K562 (cell line): ENCODE results near the gene MAN2B1. TPM values are rescaled to one million over a fixed set of nuclear protein-coding genes. Genes with fewer than 3 reads are reported as not detected.

ENCODE experiments used
- ATAC-seq: fragments of 200-7000 bp; cut with Tn5 transposase; 3 replicates; pipeline ENCODE4 v1.9.1; 2020; ENCODE audit warnings: moderate library complexity
- BruUV-seq: library from RNA; stranded (reverse); fragments of 400-500 nt; replicated peaks from 2 replicates; lab custom pipeline; 2021; lab: Mats Ljungman, UMichigan
- CTCF ChIA-PET: fragments of 300-600 bp; formaldehyde crosslinking; extraction: SDS; loops from one replicate; lab custom pipeline; 2021; ENCODE audit warnings: low intra/inter-chr PET ratio; lab: Yijun Ruan, JAX
- POLR2A ChIA-PET: fragments of 300-600, 350-650 bp; sonication (Branson Sonifier 250); formaldehyde crosslinking; extraction: SDS; loops from one replicate; lab custom pipeline; 2021; ENCODE audit warnings: antibody characterized with exemption, inconsistent platforms; lab: Yijun Ruan, JAX
- DNase-seq, 4 experiments: peaks; one replicate each; pipeline versions ENCODE4 v3.0.0 to v3.0.0-alpha.2; 2011 to 2018; ENCODE audit warnings: low spot score in 3 of 4, mixed read lengths in 3 of 4; ENCODE audit errors: extremely low read depth in 1 of 4
- FAIRE-seq: peaks from 2 replicates; lab custom pipeline; 2011; peaks lifted over from hg19 to GRCh38; lab: Jason Lieb, UNC
- H2AFZ ChIP-seq: 2 replicates; pipeline ENCODE4 v1.6.0; 2011; ENCODE audit warnings: low read depth, low read length, control low read depth, inconsistent platforms
- H3K27ac ChIP-seq: fragments of 200-600 bp; 3 replicates; pipeline ENCODE4 v1.8.0; 2011; ENCODE audit warnings: low read depth, mild to moderate bottlenecking, control low read depth, inconsistent platforms, low read length, moderate library complexity, mixed read lengths; ENCODE audit errors: extremely low read depth
- H3K27me3 ChIP-seq, 2 experiments: fragments of 300-600 bp in 1 of 2; 2 replicates in 1 of 2; 3 replicates in 1 of 2; pipeline versions ENCODE4 v1.6.0 to v1.8.0; 2011; ENCODE audit warnings: inconsistent platforms in 2 of 2, low read length in 2 of 2, mild to moderate bottlenecking in 1 of 2, mixed read lengths in 1 of 2, moderate library complexity in 1 of 2; ENCODE audit not compliant: control insufficient read depth in 2 of 2, insufficient read depth in 2 of 2
- H3K36me3 ChIP-seq: fragments of 300-600 bp; 3 replicates; pipeline ENCODE4 v1.8.0; 2011; ENCODE audit warnings: mild to moderate bottlenecking, low read length, inconsistent platforms; ENCODE audit not compliant: control insufficient read depth, insufficient read depth
- H3K4me1 ChIP-seq, 2 experiments: fragments of 200-600 bp in 1 of 2; replicated peaks in 1 of 2; 2 replicates in 1 of 2; 3 replicates in 1 of 2; pipeline versions ENCODE4 v1.5.1 to v1.8.0; 2011; ENCODE audit warnings: inconsistent platforms in 2 of 2, low read length in 2 of 2, mild to moderate bottlenecking in 1 of 2, mixed read lengths in 1 of 2, moderate library complexity in 1 of 2; ENCODE audit not compliant: control insufficient read depth in 2 of 2, insufficient read depth in 2 of 2
- H3K4me2 ChIP-seq: 2 replicates; pipeline ENCODE4 v1.6.1; 2011; ENCODE audit warnings: low read length, control low read depth, inconsistent platforms, mixed read lengths; ENCODE audit not compliant: insufficient read depth
- H3K4me3 ChIP-seq: fragments of 200-600 bp; sonication (generic), shearing (Covaris generic); 2 replicates; pipeline ENCODE4 v1.5.1; 2016; ENCODE audit warnings: control low read depth, inconsistent platforms
- H3K79me2 ChIP-seq: fragments of 200-600 bp; 3 replicates; pipeline ENCODE4 v1.8.0; 2011; ENCODE audit warnings: low read length, inconsistent platforms; ENCODE audit not compliant: control insufficient read depth, insufficient read depth
- H3K9ac ChIP-seq, 2 experiments: 2 replicates each; pipeline versions ENCODE4 v1.6.0 to v1.6.1; 2011; ENCODE audit warnings: low read depth in 2 of 2, low read length in 2 of 2, control low read depth in 1 of 2, inconsistent platforms in 1 of 2, mild to moderate bottlenecking in 1 of 2, mixed read lengths in 1 of 2; ENCODE audit not compliant: insufficient read depth in 1 of 2
- H3K9me1 ChIP-seq: one replicate; pipeline ENCODE4 v1.6.0; 2011; ENCODE audit warnings: inconsistent platforms, mild to moderate bottlenecking, low read length, moderate library complexity; ENCODE audit not compliant: control insufficient read depth, insufficient read depth
- H3K9me3 ChIP-seq: replicated peaks from 2 replicates; pipeline ENCODE4 v1.5.1; 2011; ENCODE audit warnings: low read depth, low read length, inconsistent platforms; ENCODE audit not compliant: control insufficient read depth, insufficient read depth
- H4K20me1 ChIP-seq: replicated peaks from 2 replicates; pipeline ENCODE4 v1.6.1; 2011; ENCODE audit warnings: low read length, inconsistent platforms, mixed read lengths; ENCODE audit not compliant: control insufficient read depth, insufficient read depth
- ASH1L ChIP-seq: fragments of 450-650 bp; IDR thresholded peaks from 2 replicates; pipeline ENCODE4 v1.6.1; 2018; ENCODE audit warnings: borderline replicate concordance, mild to moderate bottlenecking, low read depth; ENCODE audit not compliant: partially characterized antibody
- CHD2 ChIP-seq: IDR thresholded peaks from 2 replicates; pipeline ENCODE4 v1.6.1; 2011; ENCODE audit warnings: low read depth, low read length
- FOS ChIP-seq: IDR thresholded peaks from 3 replicates; pipeline ENCODE4 v1.6.1; 2011; ENCODE audit not compliant: insufficient read length; ENCODE audit errors: extremely low read depth
- MBD2 ChIP-seq: sonication (generic); IDR thresholded peaks from 2 replicates; pipeline ENCODE4 v1.6.1; 2016; ENCODE audit warnings: low read depth, borderline replicate concordance
- PKNOX1 ChIP-seq: fragments of 450-650 bp; IDR thresholded peaks from 2 replicates; pipeline ENCODE4 v1.6.1; 2016
- POLR2A ChIP-seq: fragments of 450-650 bp; conservative IDR thresholded peaks from 2 replicates; pipeline ENCODE4 v1.6.1; 2016
- RFX1 ChIP-seq: fragments of 450-650 bp; IDR thresholded peaks from 2 replicates; pipeline ENCODE4 v1.6.1; 2016; ENCODE audit warnings: mild to moderate bottlenecking, moderate library complexity
- SP2 ChIP-seq: IDR thresholded peaks from 2 replicates; pipeline ENCODE4 v1.6.1; 2011; ENCODE audit warnings: mild to moderate bottlenecking, low read depth, low read length, moderate library complexity; ENCODE audit not compliant: poor library complexity, severe bottlenecking; ENCODE audit errors: extremely low read depth
- TEAD1 ChIP-seq, 2 experiments: fragments of 450-650 bp in 1 of 2; sonication (generic) in 1 of 2; formaldehyde crosslinking; IDR thresholded peaks; 2 replicates each; pipeline versions ENCODE4 v1.4.0 to v1.8.0; 2020 to 2022; ENCODE audit warnings: mild to moderate bottlenecking in 2 of 2, missing genetic modification reagents in 1 of 2
- ZNF197 ChIP-seq: fragments of 200-800 bp; sonication (Bioruptor generic); IDR thresholded peaks from 2 replicates; pipeline ENCODE4 v1.6.1; 2016; ENCODE audit warnings: low read depth, missing genetic modification characterization, missing compliant biosample characterization
- ZNF316 ChIP-seq: fragments of 450-650 bp; IDR thresholded peaks from 2 replicates; pipeline ENCODE4 v1.6.1; 2016
- ZNF384 ChIP-seq: IDR thresholded peaks from 2 replicates; pipeline ENCODE4 v1.6.1; 2012; ENCODE audit warnings: low read depth, low read length, improper control_type of control experiment
- ZNF785 ChIP-seq: fragments of 250-450 bp; sonication (Bioruptor Pico); IDR thresholded peaks from 2 replicates; pipeline ENCODE4 v1.4.0; 2020; ENCODE audit warnings: mild to moderate bottlenecking
- WGBS: fragments of 100-300 bp; shearing (Covaris generic); methylation state at CpG from one replicate; pipeline ENCODE4 v1.1.6; 2016; ENCODE audit warnings: low coverage, mixed read lengths; ENCODE audit not compliant: insufficient coverage; ENCODE audit errors: missing lambda C conversion rate; 5-methylcytosine and 5-hydroxymethylcytosine counted together
- in situ Hi-C: fragments of 300-500 bp; cut with MboI; formaldehyde crosslinking; loops from 4 replicates; pipeline ENCODE4 v1.15.0; 2018; ENCODE audit warnings: inconsistent platforms, mixed read lengths
- intact Hi-C: fragments of 100-400 bp; cut with micrococcal nuclease; formaldehyde crosslinking; loops from 2 replicates; pipeline ENCODE4 v1.14.2; 2022
- polyA plus RNA-seq, 8 experiments: library from polyadenylated mRNA; depleted of rRNA in 4 of 8; stranded (reverse) in 5 of 8; unstranded in 3 of 8; fragments of >200 nt; fragmentation: Nextera tagmentation in 2 of 8; fragmentation: Illumina TruSeq in 1 of 8; extraction: Ambion mirVana in 2 of 8; extraction: Trizol in 1 of 8; gene quantifications; 2 replicates each; pipeline versions ENCODE4 v1.2.1 to v1.2.3, GENCODE V29; 2011 to 2014; ENCODE audit warnings: inconsistent platforms in 1 of 8, missing spikeins in 1 of 8
- total RNA-seq, 7 experiments: library from RNA; depleted of rRNA in 6 of 7; stranded (reverse); fragments of >200 nt in 6 of 7; fragmentation: Illumina TruSeq in 2 of 7; extraction: Trizol in 2 of 7; gene quantifications; 2 replicates each; pipeline versions ENCODE4 v1.2.1 to v1.2.3, GENCODE V29; 2011 to 2021; ENCODE audit warnings: low replicate concordance in 1 of 7
- TF ChIP-seq, protein P1 (sequence below), 2 experiments: IDR thresholded peaks in 1 of 2; conservative IDR thresholded peaks in 1 of 2; 2 replicates each; pipeline ENCODE4 v1.6.1; 2016; ENCODE audit warnings: low read depth in 2 of 2, mild to moderate bottlenecking in 1 of 2, missing compliant biosample characterization in 1 of 2, missing genetic modification characterization in 1 of 2, moderate library complexity in 1 of 2

Gene MAN2B1
- total and polyA plus RNA-seq, 9 of the 15 experiments (the other 6 are each of a cell fraction or from before 2014, with no cell fraction given), result 0.59 to 33.8 (median 11.4) TPM

DNA sequence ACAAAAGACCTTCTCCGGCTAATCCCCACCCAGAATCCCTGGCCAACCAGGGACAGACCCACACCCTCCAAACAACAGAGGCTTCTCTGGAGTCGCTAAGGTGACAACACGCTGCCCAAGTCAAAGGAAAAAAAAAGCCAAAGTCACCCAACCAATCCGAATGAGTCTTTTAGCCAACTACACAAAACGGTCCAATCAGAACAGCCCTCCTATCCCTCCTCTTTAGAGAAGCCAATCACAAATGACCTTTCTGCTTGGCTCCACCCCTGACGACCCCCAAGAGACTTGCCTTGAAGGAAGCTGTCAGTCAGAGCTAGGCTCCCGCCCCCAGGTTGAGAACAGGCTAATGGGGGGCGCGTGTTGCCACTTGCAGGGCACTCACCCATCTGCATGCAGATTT is 36.5 kb upstream of the MAN2B1 start:
- CTCF ChIA-PET, result no interaction called here
- H3K4me3 ChIP-seq, result no peak overlapping the region
- ATAC-seq (peak; percentile 87), DNase-seq (peak; percentile 77 to 90 (median 86)), FAIRE-seq (peak; percentile 90)
- H3K27ac ChIP-seq, result no peak overlapping the region
- H3K79me2 ChIP-seq, result no peaks in the 10 kb centered on the region; the same call in 2 of the 3 replicates
- intact Hi-C loops (no loop called here), in situ Hi-C loops (no loop called here)
- H3K4me1 ChIP-seq, result peaks cover 0 to 27% of the 10 kb centered on the region in 2 experiments; a peak in 1 of 5 replicates
- no peaks in the 10 kb centered on the region for H4K20me1 ChIP-seq
- H3K9ac ChIP-seq, result 0 out of 4 replicates have a peak overlapping the region, but pooled peaks of 1 of the 2 experiments have one; percentile 24
- H3K9me1 ChIP-seq, result peaks cover 2% of the 10 kb centered on the region
- no peak overlapping the region for H3K4me2 ChIP-seq
- no peaks in the 10 kb centered on the region for H3K9me3 ChIP-seq
- 79% methylated on average over 9 of the region's 9 CpGs for WGBS
- H3K36me3 ChIP-seq, result peaks cover 92% of the 10 kb centered on the region
- BruUV-seq, result no TSS peak
- POLR2A ChIA-PET, result interaction anchor here (0.6 to 0.7 kb wide), 2 partner anchors 20 to 49 kb away, joined by 3 read pairs; partner anchors contain the start of gene BEST2
- H3K27me3 ChIP-seq, result no peaks in the 10 kb centered on the region
- H2AFZ ChIP-seq, result no peak overlapping the region
- TF ChIP-seq, protein P1, sequence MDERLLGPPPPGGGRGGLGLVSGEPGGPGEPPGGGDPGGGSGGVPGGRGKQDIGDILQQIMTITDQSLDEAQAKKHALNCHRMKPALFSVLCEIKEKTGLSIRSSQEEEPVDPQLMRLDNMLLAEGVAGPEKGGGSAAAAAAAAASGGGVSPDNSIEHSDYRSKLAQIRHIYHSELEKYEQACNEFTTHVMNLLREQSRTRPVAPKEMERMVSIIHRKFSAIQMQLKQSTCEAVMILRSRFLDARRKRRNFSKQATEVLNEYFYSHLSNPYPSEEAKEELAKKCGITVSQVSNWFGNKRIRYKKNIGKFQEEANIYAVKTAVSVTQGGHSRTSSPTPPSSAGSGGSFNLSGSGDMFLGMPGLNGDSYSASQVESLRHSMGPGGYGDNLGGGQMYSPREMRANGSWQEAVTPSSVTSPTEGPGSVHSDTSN (CRISPR knock-in tag; IDR thresholded peaks at IDR 0.05; ENCODE audit: low read depth), result no peak
- TF ChIP-seq, protein P1 (tag; conservative IDR thresholded peaks at IDR 0.05; ENCODE audit: low read depth), result 0 out of 2 replicates have a peak, but pooled peaks have one; percentile 8
- TF ChIP-seq ZNF316, result peak; percentile 31; the same call in 1 of the 2 replicates
- no peak for TF ChIP-seq ZNF785 (CRISPR knock-in tag)
- TF ChIP-seq ASH1L, result peak; percentile 86
- TF ChIP-seq FOS, result peak; percentile 77
- peak; percentile 15 for TF ChIP-seq SP2
- peak; percentile 93 for TF ChIP-seq PKNOX1
- no peak for TF ChIP-seq TEAD1 (CRISPR knock-in tag; IDR thresholded peaks at IDR 0.05)
- peak; percentile 14; the same call in 1 of the 2 replicates for TF ChIP-seq RFX1
- TF ChIP-seq ZNF384, result peak; percentile 48; the same call in 1 of the 2 replicates
- TF ChIP-seq MBD2, result peak; percentile 72; the same call in 1 of the 2 replicates
- TF ChIP-seq CHD2, result 0 out of 2 replicates have a peak, but pooled peaks have one; percentile 43
- TF ChIP-seq POLR2A, result 0 out of 2 replicates have a peak, but pooled peaks have one; percentile 0
- no peak for TF ChIP-seq ZNF197 (CRISPR knock-in tag)
